B cell (primary cell): ENCODE results near the gene MUC5AC. TPM values are rescaled to one million over a fixed set of nuclear protein-coding genes. Genes with fewer than 3 reads are reported as not detected.

ENCODE experiments used
- ATAC-seq: fragments of 200-7000 bp; cut with Tn5 transposase; one replicate; pipeline ENCODE4 v1.10.0; 2021; ENCODE audit warnings: low read depth, mild to moderate bottlenecking, moderate number of reproducible peaks, moderate library complexity
- CTCF ChIA-PET: fragments of 350-600 bp; sonication (Branson Sonifier 250); formaldehyde crosslinking; loops from one replicate; lab custom pipeline; 2021; ENCODE audit warnings: antibody characterized with exemption, inconsistent platforms; lab: Charles Lee
- POLR2A ChIA-PET: fragments of 350-600 bp; sonication (Branson Sonifier 250); formaldehyde crosslinking; loops from one replicate; lab custom pipeline; 2021; ENCODE audit warnings: antibody characterized with exemption; lab: Charles Lee
- DNase-seq: peaks from one replicate; pipeline ENCODE4 v3.0.0; 2013
- H2AFZ ChIP-seq: 2 replicates; pipeline ENCODE4 v1.6.1; 2012; ENCODE audit warnings: mild to moderate bottlenecking, low read depth, low read length; ENCODE audit not compliant: insufficient read depth, poor library complexity, severe bottlenecking
- H3K27ac ChIP-seq, 2 donors: 1 replicate in 1 of 2; 2 replicates in 1 of 2; pipeline ENCODE4 v1.5.1; 2012 to 2013; ENCODE audit warnings: low read length in 2 of 2, mild to moderate bottlenecking in 2 of 2, moderate library complexity in 1 of 2
- H3K27me3 ChIP-seq, 4 experiments: fragments of 200-600 bp in 1 of 4; sonication (generic) in 1 of 4; replicated peaks in 1 of 4; 1 replicate in 2 of 4; 2 replicates in 2 of 4; pipeline versions ENCODE4 v1.6.1 to v1.7.0; 2013 to 2016; ENCODE audit warnings: low read length in 3 of 4, mild to moderate bottlenecking in 2 of 4, mixed read lengths in 1 of 4, moderate library complexity in 1 of 4; ENCODE audit not compliant: insufficient read depth in 4 of 4, control insufficient read depth in 3 of 4; ENCODE audit errors: control extremely low read depth in 1 of 4
- H3K36me3 ChIP-seq, 2 experiments: replicated peaks in 1 of 2; 1 replicate in 1 of 2; 2 replicates in 1 of 2; pipeline versions ENCODE4 v1.6.1 to v1.7.1; 2013; ENCODE audit warnings: low read length in 1 of 2; ENCODE audit not compliant: insufficient read depth in 2 of 2, control insufficient read depth in 1 of 2; ENCODE audit errors: control extremely low read depth in 1 of 2, extremely low read depth in 1 of 2
- H3K4me1 ChIP-seq, 2 donors: fragments of 200-600 bp in 1 of 2; sonication (generic) in 1 of 2; 1 replicate in 1 of 2; 2 replicates in 1 of 2; pipeline versions ENCODE4 v1.5.1 to v1.6.1; 2013 to 2017; ENCODE audit warnings: low read length in 2 of 2; ENCODE audit not compliant: control insufficient read depth in 2 of 2, insufficient read depth in 2 of 2
- H3K4me2 ChIP-seq: replicated peaks from 2 replicates; pipeline ENCODE3; 2012; ENCODE audit warnings: mild to moderate bottlenecking, low read depth, low read length; ENCODE audit not compliant: poor library complexity, severe bottlenecking
- H3K4me3 ChIP-seq, 5 experiments: fragments of 200-600 bp in 1 of 5; sonication (generic) in 1 of 5; 1 replicate in 3 of 5; 2 replicates in 2 of 5; pipeline versions ENCODE4 v1.5.1 to v1.7.0; 2011 to 2016; ENCODE audit warnings: low read length in 4 of 5, mild to moderate bottlenecking in 4 of 5, low read depth in 2 of 5, control low read depth in 1 of 5, moderate library complexity in 1 of 5; ENCODE audit not compliant: insufficient read depth in 1 of 5; ENCODE audit errors: control extremely low read depth in 1 of 5, extremely low read depth in 1 of 5
- H3K79me2 ChIP-seq: fragments of 200-600 bp; sonication (generic); one replicate; pipeline ENCODE4 v1.6.0; 2016; ENCODE audit warnings: low read length; ENCODE audit not compliant: control insufficient read depth, insufficient read depth
- H3K9ac ChIP-seq: fragments of 200-600 bp; sonication (generic); 2 replicates; pipeline ENCODE4 v1.6.1; 2017; ENCODE audit warnings: mild to moderate bottlenecking, low read length, moderate library complexity
- H3K9me3 ChIP-seq, 3 donors: one replicate each; pipeline versions ENCODE4 v1.6.1 to v1.7.1; 2013; ENCODE audit warnings: low read length in 2 of 3; ENCODE audit not compliant: control insufficient read depth in 2 of 3, insufficient read depth in 1 of 3; ENCODE audit errors: control extremely low read depth in 1 of 3
- H4K20me1 ChIP-seq: 2 replicates; pipeline ENCODE4 v1.6.0; 2012; ENCODE audit warnings: mild to moderate bottlenecking, low read length; ENCODE audit not compliant: insufficient read depth, control insufficient read depth, poor library complexity, severe bottlenecking
- H3K27ac Mint-ChIP-seq: one replicate; pipeline ENCODE4 v1.8.0; 2021; ENCODE audit warnings: mixed read lengths
- H3K27me3 Mint-ChIP-seq: one replicate; pipeline ENCODE4 v1.8.0; 2021; ENCODE audit warnings: mixed read lengths
- H3K4me1 Mint-ChIP-seq: one replicate; pipeline ENCODE4 v1.8.0; 2021; ENCODE audit warnings: mixed read lengths
- H3K4me3 Mint-ChIP-seq: one replicate; pipeline ENCODE4 v1.8.0; 2021; ENCODE audit warnings: mixed read lengths
- H3K9me3 Mint-ChIP-seq: one replicate; pipeline ENCODE4 v1.8.0; 2022; ENCODE audit warnings: mixed read lengths; ENCODE audit not compliant: insufficient read depth
- CTCF ChIP-seq: fragments of 200-600 bp; IDR thresholded peaks from one replicate; pipeline ENCODE4 v1.8.0; 2022; ENCODE audit warnings: antibody characterized with exemption, mild to moderate bottlenecking
- EZH2 ChIP-seq: IDR thresholded peaks from 2 replicates; pipeline ENCODE4 v1.6.1; 2012; ENCODE audit warnings: borderline replicate concordance, low read depth, mild to moderate bottlenecking, moderate library complexity, low read length; ENCODE audit not compliant: insufficient read depth, poor library complexity, severe bottlenecking
- WGBS: methylation state at CpG from one replicate; pipeline ENCODE4 v1.1.5; 2013; ENCODE audit warnings: missing lambda C conversion rate; ENCODE audit not compliant: insufficient coverage; 5-methylcytosine and 5-hydroxymethylcytosine counted together
- intact Hi-C: fragments of 100-400 bp; cut with micrococcal nuclease; formaldehyde crosslinking; loops from one replicate; pipeline ENCODE4 v1.10.0; 2022
- polyA plus RNA-seq: library from polyadenylated mRNA; depleted of rRNA; stranded (reverse); fragments of >200 nt; gene quantifications from 2 replicates; pipeline ENCODE4 v1.2.3, GENCODE V29; 2012
- total RNA-seq, 2 donors: library from RNA; stranded (reverse); fragments of 120-200 nt in 1 of 2; gene quantifications; 1 replicate in 1 of 2; 2 replicates in 1 of 2; pipeline versions ENCODE4 v1.2.3 to v1.2.4, GENCODE V29; 2013 to 2022

Gene MUC5AC
- total and polyA plus RNA-seq, 2 donors (not counting 1 experiment from before 2014, with no cell fraction given) = not detected

GRCh38 chr11:1116104-1116503 lies 41.6 kb upstream of the MUC5AC start:
- H3K4me3 Mint-ChIP-seq = no peak overlapping the region
- Histone ChIP-seq H3K4me2 (no peak overlapping the region), H3K9me3 (peaks cover 0 to 11% (median 0%) of the 10 kb centered on the region in 3 donors), H3K4me1 (no peaks in the 10 kb centered on the region), H4K20me1 (no peaks in the 10 kb centered on the region), H3K27me3 (no peaks in the 10 kb centered on the region), H3K36me3 (no peaks in the 10 kb centered on the region), H2AFZ (no peak overlapping the region), H3K4me3 (no peak overlapping the region), H3K9ac (no peak overlapping the region), H3K27ac (no peak overlapping the region), H3K79me2 (no peaks in the 10 kb centered on the region)
- H3K27ac Mint-ChIP-seq = no peak overlapping the region
- WGBS = 94% methylated on average over 8 of the region's 12 CpGs
- no peak for TF ChIP-seq CTCF
- TF ChIP-seq EZH2 = no peak
- no peaks in the 10 kb centered on the region for H3K9me3 Mint-ChIP-seq
- H3K27me3 Mint-ChIP-seq = no peaks in the 10 kb centered on the region
- peaks cover 3% of the 10 kb centered on the region for H3K4me1 Mint-ChIP-seq
- CTCF ChIA-PET = no interaction called here
- ATAC-seq = no peak
- POLR2A ChIA-PET = no interaction called here
- DNase-seq = no peak
- intact Hi-C loops = no loop called here

- ATAC-seq = no peak
Observed at GRCh38 chr11:1116666-1117390, 40.9 kb upstream of the MUC5AC start.

More at GRCh38 chr11:1116666-1117390, 40.9 kb upstream of the MUC5AC start:
- POLR2A ChIA-PET = no interaction called here
- Mint-ChIP-seq H3K4me1 (peaks cover 3% of the 10 kb centered on the region), H3K4me3 (no peak overlapping the region), H3K27ac (no peak overlapping the region), H3K27me3 (no peaks in the 10 kb centered on the region), H3K9me3 (no peaks in the 10 kb centered on the region)
- intact Hi-C loops = no loop called here
- Histone ChIP-seq H3K4me2 (no peak overlapping the region), H3K4me3 (no peak overlapping the region), H2AFZ (no peak overlapping the region), H3K36me3 (no peaks in the 10 kb centered on the region), H4K20me1 (no peaks in the 10 kb centered on the region), H3K9me3 (peaks cover 0 to 11% (median 0%) of the 10 kb centered on the region in 3 donors), H3K79me2 (no peaks in the 10 kb centered on the region), H3K27ac (no peak overlapping the region), H3K27me3 (no peaks in the 10 kb centered on the region), H3K9ac (no peak overlapping the region), H3K4me1 (no peaks in the 10 kb centered on the region)
- DNase-seq = no peak
- WGBS = 83% methylated on average over 21 of the region's 23 CpGs
- CTCF ChIA-PET = no interaction called here
- no peak for TF ChIP-seq CTCF
